Effector CD8-positive, alpha-beta T cell (primary cell): ENCODE results near the gene SMAD2.
A peak's percentile ranks its signal among the peaks of the same experiment; 100 is the strongest.
"Not testable (repeated sequence)": the region's sequence is repeated elsewhere in the genome, so short reads cannot be mapped to it uniquely, and the experiment has no call there.

Experiments used
- DNase-seq: peaks from one replicate; lab custom pipeline; 2025; lab: John Stamatoyannopoulos, UW
- total RNA-seq, 4 experiments: gene quantifications; one replicate each; lab custom pipeline; 2026; lab: John Stamatoyannopoulos, UW

SMAD2 gene
- 174 to 241 (median 212) reads per million in 4 experiments for total RNA-seq

DNA sequence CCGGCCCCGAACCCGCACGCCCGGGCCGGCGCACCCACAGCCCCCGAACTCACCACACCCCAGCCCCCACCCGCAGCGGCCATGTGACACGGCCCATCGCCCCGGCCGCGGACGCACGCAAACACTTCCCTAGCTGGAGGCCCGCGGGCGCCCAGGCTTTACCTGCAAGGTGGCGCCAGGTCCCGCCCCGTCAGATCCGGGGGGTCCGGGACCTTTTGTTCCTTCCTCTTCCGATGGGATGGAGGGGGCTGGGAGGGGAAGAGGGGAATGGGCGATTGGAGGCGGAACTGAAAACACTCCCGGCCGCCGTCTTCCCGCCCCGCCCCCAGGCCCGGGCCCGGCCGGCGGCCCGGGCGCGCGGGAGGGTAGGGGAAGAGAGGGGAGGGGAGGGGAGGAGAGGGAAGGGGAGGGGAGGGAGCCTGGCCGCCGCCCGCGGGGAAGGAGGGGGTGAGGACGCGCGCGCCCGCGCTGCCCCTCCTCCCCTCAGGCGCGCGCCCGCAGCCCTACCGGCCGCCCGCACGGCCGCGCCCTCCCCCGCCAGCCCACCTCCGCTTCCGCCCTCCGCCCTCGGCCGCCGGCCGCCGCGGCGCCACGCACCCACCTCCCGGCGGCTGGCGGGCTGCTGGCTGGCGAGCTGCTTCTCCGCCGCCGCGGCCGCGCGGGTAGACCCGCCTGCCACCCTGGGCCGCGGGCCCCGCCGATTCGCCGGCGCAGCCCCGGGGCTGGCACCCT lies at the start of gene SMAD2:
SMAD2 (minus strand) TSS at position 461 of the 732 bp plus-strand sequence. CDS start 33,903 bp downstream, outside the sequence.
- DNase-seq = peak; percentile 64

GRCh38 chr18:47979611-47980200 lies 49.2 kb upstream of the SMAD2 start:
- no peak for DNase-seq

- no peak for DNase-seq
These were observed 48.1 kb upstream of the SMAD2 start for GRCh38 chr18:47978603-47979002.

GRCh38 chr18:47978141-47978540 lies 47.7 kb upstream of the SMAD2 start:
- DNase-seq = no peak

GRCh38 chr18:47975701-47976100 lies 45.2 kb upstream of the SMAD2 start:
- no peak for DNase-seq

GRCh38 chr18:47975105-47975504 lies 44.6 kb upstream of the SMAD2 start:
- no peak for DNase-seq

- no peak for DNase-seq
These were observed 40.4 kb upstream of the SMAD2 start for GRCh38 chr18:47970664-47971531.

DNA sequence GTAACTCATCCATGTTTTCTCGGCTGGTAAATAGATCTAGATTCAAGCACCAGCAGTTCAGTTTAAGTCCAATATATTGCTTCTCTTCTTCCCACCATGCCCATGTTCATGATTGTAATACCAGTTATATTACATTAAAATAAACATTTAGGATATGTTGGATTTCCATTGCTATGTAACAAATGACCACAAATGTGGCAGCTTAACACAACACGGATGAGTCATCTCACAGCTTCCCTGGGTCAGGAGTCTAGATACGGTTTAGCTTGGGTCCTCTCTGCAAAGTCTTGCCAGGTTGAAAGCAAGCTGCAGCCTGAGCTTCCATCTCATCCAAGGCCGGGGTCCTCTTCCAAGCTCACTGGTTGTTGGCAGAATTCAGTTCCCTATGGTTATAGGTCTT lies 39.4 kb upstream of the SMAD2 start:
- DNase-seq = no peak

- DNase-seq = no peak
These were observed 38.3 kb upstream of the SMAD2 start for GRCh38 chr18:47968721-47969120.

DNA sequence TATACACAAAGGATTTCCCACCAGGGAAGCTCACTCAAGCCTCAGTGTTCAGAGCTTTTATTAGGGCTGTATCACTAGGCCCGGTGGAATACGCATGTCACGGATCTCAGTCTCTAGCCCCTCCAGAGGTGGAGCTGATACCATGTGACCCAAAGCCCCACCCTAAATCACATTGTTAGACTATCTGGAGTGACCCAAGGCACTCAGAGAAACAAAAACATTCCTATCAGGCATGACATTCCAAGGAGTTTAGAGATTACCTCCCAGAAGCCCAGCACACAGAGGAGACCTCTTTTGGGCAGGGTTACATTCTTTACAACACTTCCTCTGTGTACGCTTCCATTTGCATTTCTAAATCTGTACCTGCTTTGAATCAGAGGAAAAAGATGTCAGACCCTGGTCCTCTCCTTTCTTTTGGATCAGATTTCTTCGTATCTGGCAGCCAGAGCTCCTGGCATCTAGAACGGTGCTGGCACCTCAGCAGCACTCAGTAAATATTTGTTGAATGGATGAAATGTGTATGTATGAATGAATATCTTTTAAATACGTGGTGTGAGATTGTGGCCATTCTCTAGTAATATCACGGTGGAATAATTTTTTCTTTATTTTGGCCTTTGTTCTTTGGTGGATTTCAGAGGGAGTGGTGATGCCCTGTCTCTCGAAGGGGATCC lies 37.7 kb upstream of the SMAD2 start:
- DNase-seq = no peak

GRCh38 chr18:47964053-47964452 lies 33.6 kb upstream of the SMAD2 start:
- DNase-seq = no peak

DNA sequence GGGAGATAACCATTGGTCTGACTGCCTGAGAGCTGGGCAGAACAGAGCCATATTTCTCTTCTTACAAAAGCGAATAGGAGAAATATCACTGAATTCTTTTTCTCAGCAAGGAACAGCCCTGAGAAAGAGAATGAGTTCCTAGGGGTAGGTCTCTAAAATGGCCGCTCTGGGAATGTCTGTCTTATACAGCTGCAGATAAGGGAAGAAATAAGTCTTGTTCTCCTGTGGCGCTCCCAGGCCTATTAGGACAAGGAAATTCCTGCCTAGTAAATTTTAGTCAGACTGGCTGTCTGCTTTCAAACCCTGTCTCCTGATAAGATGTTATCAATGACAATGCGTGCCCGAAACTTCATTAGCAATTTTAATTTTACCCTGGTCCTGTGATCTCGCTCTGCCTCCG lies 30.5 kb upstream of the SMAD2 start:
- not testable (repeated sequence) for DNase-seq

GRCh38 chr18:47953471-47953931 lies 23.0 kb upstream of the SMAD2 start:
- no peak for DNase-seq

GRCh38 chr18:47950511-47950910 lies 20.1 kb upstream of the SMAD2 start:
- no peak for DNase-seq

DNA sequence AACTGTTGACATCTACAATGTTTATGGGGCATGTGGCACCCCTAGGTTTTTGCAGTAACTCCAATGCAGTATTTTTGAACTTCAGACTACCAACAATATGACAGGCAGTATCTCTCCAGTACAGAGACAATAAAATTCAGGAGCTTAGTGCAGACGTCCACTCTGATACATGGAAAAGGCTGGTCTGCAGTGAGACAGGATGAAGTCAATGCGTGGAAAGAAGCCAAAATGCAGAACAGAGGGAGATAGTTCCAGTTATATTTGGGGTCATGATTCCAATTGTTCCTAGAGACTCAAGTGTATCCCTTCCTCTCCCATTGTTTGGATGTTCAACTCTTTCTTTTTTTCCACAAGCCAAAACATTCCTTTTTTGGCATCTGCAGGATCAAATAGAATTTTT lies 18.7 kb upstream of the SMAD2 start:
- DNase-seq = no peak

- no peak for DNase-seq
These were observed 16.4 kb upstream of the SMAD2 start for GRCh38 chr18:47946889-47947288.

- DNase-seq = no peak
These were observed 14.8 kb upstream of the SMAD2 start for GRCh38 chr18:47944972-47945852.

DNA sequence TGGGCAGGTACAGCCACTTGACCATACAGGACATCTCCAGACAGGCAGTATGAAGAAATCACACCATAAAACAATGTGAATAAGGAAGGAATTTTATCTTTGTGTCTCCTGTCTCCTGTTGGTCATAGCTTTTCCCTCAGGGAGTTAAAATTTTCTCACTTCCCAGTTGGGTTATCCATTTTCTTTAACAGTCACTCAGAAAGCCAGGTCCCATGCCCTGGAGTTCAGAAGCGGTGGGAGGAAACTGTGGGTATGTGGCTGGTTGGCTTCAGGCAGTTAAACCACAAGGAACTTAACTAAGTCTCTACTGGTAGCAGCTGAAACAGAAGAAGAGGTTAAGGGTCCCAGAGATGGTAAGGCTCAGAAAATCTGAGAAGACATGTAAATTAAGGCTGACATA lies 6.5 kb upstream of the SMAD2 start:
- DNase-seq = no peak

- no peak for DNase-seq
These were observed 5.0 kb upstream of the SMAD2 start for GRCh38 chr18:47935321-47936055.

- no peak for DNase-seq
These were observed 2.1 kb upstream of the SMAD2 start for GRCh38 chr18:47932603-47933002.
